ENCODE measurements around the gene TYRP1.

GRCh38 chr9:12657233-12657632 is 36.0 kb upstream of the TYRP1 start:
- TF ChIP-seq CTCF (IDR thresholded peaks at IDR 0.05) (no peak), EP300 (IDR thresholded peaks at IDR 0.05) (no peak), POLR2A (IDR thresholded peaks at IDR 0.05) (no peak)

Data from sigmoid colon (tissue), 4 donors.